SK-N-SH treated with all-trans-retinoic acid at 6 μM for 48 hours (cell line): ENCODE data around the gene C1orf185.

Experiments
- ATAC-seq: fragments of 200-7000 bp; cut with Tn5 transposase; 3 replicates; pipeline ENCODE4 v1.9.1; 2020; ENCODE audit warnings: mild to moderate bottlenecking, moderate library complexity
- ARNTL ChIP-seq: fragments of 450-650 bp; formaldehyde crosslinking; IDR thresholded peaks from 2 replicates; pipeline ENCODE4 v1.5.0; 2020; ENCODE audit warnings: low read depth, mild to moderate bottlenecking, moderate library complexity, borderline replicate concordance
- CSDC2 ChIP-seq: fragments of 250-450 bp; sonication (Bioruptor Pico); IDR thresholded peaks from 2 replicates; pipeline ENCODE4 v1.5.0; 2020; ENCODE audit warnings: mild to moderate bottlenecking, moderate library complexity
- ESRRG ChIP-seq: fragments of 250-450 bp; sonication (Bioruptor Pico); IDR thresholded peaks from 2 replicates; pipeline ENCODE4 v1.6.1; 2021; ENCODE audit warnings: mild to moderate bottlenecking
- GLIS3 ChIP-seq: fragments of 250-450 bp; sonication (Bioruptor Pico); IDR thresholded peaks from 2 replicates; pipeline ENCODE4 v1.5.0; 2020; ENCODE audit warnings: mild to moderate bottlenecking, moderate library complexity
- ISL1 ChIP-seq: fragments of 250-450 bp; sonication (Bioruptor Pico); IDR thresholded peaks from 2 replicates; pipeline ENCODE4 v2.1.2; 2022; ENCODE audit warnings: mild to moderate bottlenecking, moderate library complexity
- OSR1 ChIP-seq: fragments of 250-450 bp; sonication (Bioruptor Pico); IDR thresholded peaks from 2 replicates; pipeline ENCODE4 v1.8.0; 2022; ENCODE audit warnings: moderate library complexity, mild to moderate bottlenecking, inconsistent platforms
- PPARA ChIP-seq: fragments of 250-450 bp; sonication (Bioruptor Pico); IDR thresholded peaks from 2 replicates; pipeline ENCODE4 v1.5.0; 2020; ENCODE audit warnings: mild to moderate bottlenecking, borderline replicate concordance
- RARB ChIP-seq: fragments of 250-450 bp; sonication (Bioruptor Pico); IDR thresholded peaks from 2 replicates; pipeline ENCODE4 v1.8.0; 2021; ENCODE audit warnings: mild to moderate bottlenecking, moderate library complexity
- SNAI2 ChIP-seq: fragments of 250-450 bp; sonication (Bioruptor Pico); IDR thresholded peaks from 2 replicates; pipeline ENCODE4 v1.5.0; 2020; ENCODE audit warnings: mild to moderate bottlenecking, moderate library complexity
- TCF4 ChIP-seq: fragments of 250-450 bp; sonication (Bioruptor Pico); IDR thresholded peaks from 2 replicates; pipeline ENCODE4 v1.8.0; 2021; ENCODE audit warnings: mild to moderate bottlenecking, moderate library complexity, borderline replicate concordance
- TOX ChIP-seq: fragments of 250-450 bp; sonication (Bioruptor Pico); IDR thresholded peaks from 2 replicates; pipeline ENCODE4 v1.8.0; 2021; ENCODE audit warnings: mild to moderate bottlenecking, moderate library complexity, borderline replicate concordance
- ZC3H10 ChIP-seq: fragments of 250-450 bp; sonication (Bioruptor Pico); IDR thresholded peaks from 2 replicates; pipeline ENCODE4 v1.5.1; 2021; ENCODE audit warnings: mild to moderate bottlenecking, moderate library complexity
- ZFP3 ChIP-seq: fragments of 250-450 bp; sonication (Bioruptor Pico); IDR thresholded peaks from 2 replicates; pipeline ENCODE4 v1.5.0; 2020; ENCODE audit warnings: mild to moderate bottlenecking, moderate library complexity
- ZFP30 ChIP-seq: fragments of 450-650 bp; formaldehyde crosslinking; IDR thresholded peaks from 2 replicates; pipeline ENCODE4 v1.5.0; 2022; ENCODE audit warnings: mild to moderate bottlenecking, moderate library complexity
- ZNF565 ChIP-seq: fragments of 450-650 bp; formaldehyde crosslinking; conservative IDR thresholded peaks from 2 replicates; pipeline ENCODE4 v1.5.0; 2020; ENCODE audit warnings: low read depth, mild to moderate bottlenecking, moderate library complexity
- ZNF8 ChIP-seq: fragments of 450-650 bp; formaldehyde crosslinking; IDR thresholded peaks from 2 replicates; pipeline ENCODE4 v1.5.0; 2020; ENCODE audit warnings: mild to moderate bottlenecking, moderate library complexity
- TF ChIP-seq, protein P1 (sequence below): fragments of 250-450 bp; sonication (Bioruptor Pico); IDR thresholded peaks from 2 replicates; pipeline ENCODE4 v1.5.1; 2021; ENCODE audit warnings: mild to moderate bottlenecking, moderate library complexity
- TF ChIP-seq, protein P2 (sequence below): fragments of 250-450 bp; sonication (Bioruptor Pico); IDR thresholded peaks from 2 replicates; pipeline ENCODE4 v1.8.0; 2021; ENCODE audit warnings: low read depth, mild to moderate bottlenecking, moderate library complexity, borderline replicate concordance
- TF ChIP-seq, protein P3 (sequence below): fragments of 250-450 bp; sonication (Bioruptor Pico); IDR thresholded peaks from 2 replicates; pipeline ENCODE4 v1.5.1; 2020; ENCODE audit warnings: low read depth, mild to moderate bottlenecking, moderate library complexity
- TF ChIP-seq, protein P4 (sequence below): fragments of 250-450 bp; sonication (Bioruptor Pico); IDR thresholded peaks from 2 replicates; pipeline ENCODE4 v1.8.0; 2020; ENCODE audit warnings: mild to moderate bottlenecking, moderate library complexity, borderline replicate concordance
- TF ChIP-seq, protein P5 (sequence below): fragments of 250-450 bp; sonication (Bioruptor Pico); IDR thresholded peaks from 2 replicates; pipeline ENCODE4 v1.5.0; 2020; ENCODE audit warnings: mild to moderate bottlenecking, moderate library complexity

C1orf185 gene

DNA sequence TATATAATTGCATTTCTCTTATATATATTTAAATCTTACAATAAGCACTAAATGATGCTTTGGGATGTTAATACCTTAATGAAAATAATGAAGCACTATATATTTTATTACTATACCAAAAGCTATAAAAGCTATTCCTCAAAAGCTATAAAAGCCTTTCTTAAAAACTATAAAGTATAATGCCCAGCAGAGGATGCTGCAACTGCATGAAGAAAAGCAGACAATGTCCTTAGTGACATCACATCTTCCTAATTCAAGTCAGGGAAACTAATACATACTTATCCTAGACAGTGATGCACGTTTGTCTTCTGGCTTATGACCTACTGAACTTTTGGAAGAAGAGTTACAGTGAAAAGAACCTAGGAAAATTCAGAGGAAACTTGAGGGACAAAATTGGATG is 13.6 kb upstream of the C1orf185 start:
- TF ChIP-seq, protein P1, sequence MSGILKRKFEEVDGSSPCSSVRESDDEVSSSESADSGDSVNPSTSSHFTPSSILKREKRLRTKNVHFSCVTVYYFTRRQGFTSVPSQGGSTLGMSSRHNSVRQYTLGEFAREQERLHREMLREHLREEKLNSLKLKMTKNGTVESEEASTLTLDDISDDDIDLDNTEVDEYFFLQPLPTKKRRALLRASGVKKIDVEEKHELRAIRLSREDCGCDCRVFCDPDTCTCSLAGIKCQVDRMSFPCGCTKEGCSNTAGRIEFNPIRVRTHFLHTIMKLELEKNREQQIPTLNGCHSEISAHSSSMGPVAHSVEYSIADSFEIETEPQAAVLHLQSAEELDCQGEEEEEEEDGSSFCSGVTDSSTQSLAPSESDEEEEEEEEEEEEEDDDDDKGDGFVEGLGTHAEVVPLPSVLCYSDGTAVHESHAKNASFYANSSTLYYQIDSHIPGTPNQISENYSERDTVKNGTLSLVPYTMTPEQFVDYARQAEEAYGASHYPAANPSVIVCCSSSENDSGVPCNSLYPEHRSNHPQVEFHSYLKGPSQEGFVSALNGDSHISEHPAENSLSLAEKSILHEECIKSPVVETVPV, result no peak
- TF ChIP-seq, protein P2, sequence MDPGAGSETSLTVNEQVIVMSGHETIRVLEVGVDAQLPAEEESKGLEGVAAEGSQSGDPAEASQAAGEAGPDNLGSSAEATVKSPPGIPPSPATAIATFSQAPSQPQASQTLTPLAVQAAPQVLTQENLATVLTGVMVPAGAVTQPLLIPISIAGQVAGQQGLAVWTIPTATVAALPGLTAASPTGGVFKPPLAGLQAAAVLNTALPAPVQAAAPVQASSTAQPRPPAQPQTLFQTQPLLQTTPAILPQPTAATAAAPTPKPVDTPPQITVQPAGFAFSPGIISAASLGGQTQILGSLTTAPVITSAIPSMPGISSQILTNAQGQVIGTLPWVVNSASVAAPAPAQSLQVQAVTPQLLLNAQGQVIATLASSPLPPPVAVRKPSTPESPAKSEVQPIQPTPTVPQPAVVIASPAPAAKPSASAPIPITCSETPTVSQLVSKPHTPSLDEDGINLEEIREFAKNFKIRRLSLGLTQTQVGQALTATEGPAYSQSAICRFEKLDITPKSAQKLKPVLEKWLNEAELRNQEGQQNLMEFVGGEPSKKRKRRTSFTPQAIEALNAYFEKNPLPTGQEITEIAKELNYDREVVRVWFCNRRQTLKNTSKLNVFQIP (CRISPR knock-in tag), result no peak
- TF ChIP-seq ISL1 (CRISPR knock-in tag) (no peak), ZFP3 (CRISPR knock-in tag) (no peak), ESRRG (CRISPR knock-in tag) (no peak), PPARA (CRISPR knock-in tag) (no peak), ZNF565 (CRISPR knock-in tag) (no peak), CSDC2 (CRISPR knock-in tag) (no peak), ARNTL (CRISPR knock-in tag) (no peak), ZC3H10 (no peak), TOX (no peak), ZFP30 (CRISPR knock-in tag) (no peak), OSR1 (no peak), ZNF8 (no peak), SNAI2 (CRISPR knock-in tag) (no peak), TCF4 (CRISPR knock-in tag) (no peak)
- TF ChIP-seq, protein P3, sequence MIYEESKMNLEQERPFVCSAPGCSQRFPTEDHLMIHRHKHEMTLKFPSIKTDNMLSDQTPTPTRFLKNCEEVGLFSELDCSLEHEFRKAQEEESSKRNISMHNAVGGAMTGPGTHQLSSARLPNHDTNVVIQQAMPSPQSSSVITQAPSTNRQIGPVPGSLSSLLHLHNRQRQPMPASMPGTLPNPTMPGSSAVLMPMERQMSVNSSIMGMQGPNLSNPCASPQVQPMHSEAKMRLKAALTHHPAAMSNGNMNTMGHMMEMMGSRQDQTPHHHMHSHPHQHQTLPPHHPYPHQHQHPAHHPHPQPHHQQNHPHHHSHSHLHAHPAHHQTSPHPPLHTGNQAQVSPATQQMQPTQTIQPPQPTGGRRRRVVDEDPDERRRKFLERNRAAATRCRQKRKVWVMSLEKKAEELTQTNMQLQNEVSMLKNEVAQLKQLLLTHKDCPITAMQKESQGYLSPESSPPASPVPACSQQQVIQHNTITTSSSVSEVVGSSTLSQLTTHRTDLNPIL, result no peak
- TF ChIP-seq, protein P4, sequence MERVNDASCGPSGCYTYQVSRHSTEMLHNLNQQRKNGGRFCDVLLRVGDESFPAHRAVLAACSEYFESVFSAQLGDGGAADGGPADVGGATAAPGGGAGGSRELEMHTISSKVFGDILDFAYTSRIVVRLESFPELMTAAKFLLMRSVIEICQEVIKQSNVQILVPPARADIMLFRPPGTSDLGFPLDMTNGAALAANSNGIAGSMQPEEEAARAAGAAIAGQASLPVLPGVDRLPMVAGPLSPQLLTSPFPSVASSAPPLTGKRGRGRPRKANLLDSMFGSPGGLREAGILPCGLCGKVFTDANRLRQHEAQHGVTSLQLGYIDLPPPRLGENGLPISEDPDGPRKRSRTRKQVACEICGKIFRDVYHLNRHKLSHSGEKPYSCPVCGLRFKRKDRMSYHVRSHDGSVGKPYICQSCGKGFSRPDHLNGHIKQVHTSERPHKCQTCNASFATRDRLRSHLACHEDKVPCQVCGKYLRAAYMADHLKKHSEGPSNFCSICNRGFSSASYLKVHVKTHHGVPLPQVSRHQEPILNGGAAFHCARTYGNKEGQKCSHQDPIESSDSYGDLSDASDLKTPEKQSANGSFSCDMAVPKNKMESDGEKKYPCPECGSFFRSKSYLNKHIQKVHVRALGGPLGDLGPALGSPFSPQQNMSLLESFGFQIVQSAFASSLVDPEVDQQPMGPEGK (CRISPR knock-in tag), result no peak
- ATAC-seq, result no peak

DNA sequence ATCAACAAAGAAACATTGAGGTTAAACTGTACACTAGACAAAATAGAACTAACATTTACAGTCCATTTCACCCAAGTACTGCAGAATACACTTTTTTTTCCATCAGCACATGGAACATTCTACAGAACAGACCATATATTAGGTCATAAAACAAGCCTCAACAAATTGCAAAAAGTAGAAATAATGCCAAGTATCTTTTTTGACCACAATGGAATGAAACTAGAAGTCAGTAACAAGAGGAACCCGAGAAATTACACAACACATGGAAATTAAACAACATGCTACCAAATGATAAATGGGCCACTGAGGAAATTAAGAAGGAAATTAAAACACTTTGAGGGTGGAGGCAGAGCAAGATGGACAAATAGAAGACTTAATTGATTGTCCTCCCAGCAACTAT is 8.4 kb upstream of the C1orf185 start:
- ATAC-seq, result no peak
- TF ChIP-seq TCF4 (CRISPR knock-in tag) (no peak), CSDC2 (CRISPR knock-in tag) (no peak), ZC3H10 (no peak), OSR1 (no peak), PPARA (CRISPR knock-in tag) (no peak), ARNTL (CRISPR knock-in tag) (no peak), ESRRG (CRISPR knock-in tag) (no peak), RARB (CRISPR knock-in tag) (no peak), TOX (no peak), ISL1 (CRISPR knock-in tag) (no peak), SNAI2 (CRISPR knock-in tag) (no peak), GLIS3 (CRISPR knock-in tag) (no peak)
- TF ChIP-seq, protein P5, sequence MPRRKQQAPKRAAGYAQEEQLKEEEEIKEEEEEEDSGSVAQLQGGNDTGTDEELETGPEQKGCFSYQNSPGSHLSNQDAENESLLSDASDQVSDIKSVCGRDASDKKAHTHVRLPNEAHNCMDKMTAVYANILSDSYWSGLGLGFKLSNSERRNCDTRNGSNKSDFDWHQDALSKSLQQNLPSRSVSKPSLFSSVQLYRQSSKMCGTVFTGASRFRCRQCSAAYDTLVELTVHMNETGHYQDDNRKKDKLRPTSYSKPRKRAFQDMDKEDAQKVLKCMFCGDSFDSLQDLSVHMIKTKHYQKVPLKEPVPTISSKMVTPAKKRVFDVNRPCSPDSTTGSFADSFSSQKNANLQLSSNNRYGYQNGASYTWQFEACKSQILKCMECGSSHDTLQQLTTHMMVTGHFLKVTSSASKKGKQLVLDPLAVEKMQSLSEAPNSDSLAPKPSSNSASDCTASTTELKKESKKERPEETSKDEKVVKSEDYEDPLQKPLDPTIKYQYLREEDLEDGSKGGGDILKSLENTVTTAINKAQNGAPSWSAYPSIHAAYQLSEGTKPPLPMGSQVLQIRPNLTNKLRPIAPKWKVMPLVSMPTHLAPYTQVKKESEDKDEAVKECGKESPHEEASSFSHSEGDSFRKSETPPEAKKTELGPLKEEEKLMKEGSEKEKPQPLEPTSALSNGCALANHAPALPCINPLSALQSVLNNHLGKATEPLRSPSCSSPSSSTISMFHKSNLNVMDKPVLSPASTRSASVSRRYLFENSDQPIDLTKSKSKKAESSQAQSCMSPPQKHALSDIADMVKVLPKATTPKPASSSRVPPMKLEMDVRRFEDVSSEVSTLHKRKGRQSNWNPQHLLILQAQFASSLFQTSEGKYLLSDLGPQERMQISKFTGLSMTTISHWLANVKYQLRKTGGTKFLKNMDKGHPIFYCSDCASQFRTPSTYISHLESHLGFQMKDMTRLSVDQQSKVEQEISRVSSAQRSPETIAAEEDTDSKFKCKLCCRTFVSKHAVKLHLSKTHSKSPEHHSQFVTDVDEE (CRISPR knock-in tag), result no peak
- TF ChIP-seq, protein P1, result no peak
- TF ChIP-seq, protein P3, result no peak
